ENCODE data around the gene PLCB1.

The PLCB1 gene

GRCh38 chr20:8645326-8645725 is 513.3 kb downstream of the PLCB1 start:
- no peak for DNase-seq (ENCODE audit: low read depth)
- no peak overlapping the region for H3K4me3 ChIP-seq (replicated peaks; ENCODE audit: low read depth, low read length)
- no peak for TF ChIP-seq CTCF (IDR thresholded peaks at IDR 0.05; ENCODE audit: low read length, missing control alignments)

GRCh38 chr20:8646033-8646441 is 514.0 kb downstream of the PLCB1 start:
- TF ChIP-seq CTCF (IDR thresholded peaks at IDR 0.05; ENCODE audit: low read length, missing control alignments): no peak
- peak; percentile 78 for DNase-seq (ENCODE audit: low read depth)
- no peak overlapping the region for H3K4me3 ChIP-seq (replicated peaks; ENCODE audit: low read depth, low read length)

- no peak for TF ChIP-seq CTCF (IDR thresholded peaks at IDR 0.05; ENCODE audit: low read length, missing control alignments)
- peak; percentile 63 for DNase-seq (ENCODE audit: low read depth)
- no peak overlapping the region for H3K4me3 ChIP-seq (replicated peaks; ENCODE audit: low read depth, low read length)
Observed at GRCh38 chr20:8646716-8647115, 514.6 kb downstream of the PLCB1 start.

GRCh38 chr20:8647961-8648441 is 515.9 kb downstream of the PLCB1 start:
- H3K4me3 ChIP-seq (replicated peaks; ENCODE audit: low read depth, low read length): no peak overlapping the region
- TF ChIP-seq CTCF (IDR thresholded peaks at IDR 0.05; ENCODE audit: low read length, missing control alignments): no peak
- peak; percentile 92 for DNase-seq (ENCODE audit: low read depth)

- DNase-seq (ENCODE audit: low read depth): no peak
- no peak overlapping the region for H3K4me3 ChIP-seq (replicated peaks; ENCODE audit: low read depth, low read length)
- no peak for TF ChIP-seq CTCF (IDR thresholded peaks at IDR 0.05; ENCODE audit: low read length, missing control alignments)
Observed at GRCh38 chr20:8648466-8648865, 516.4 kb downstream of the PLCB1 start.

- no peak overlapping the region for H3K4me3 ChIP-seq (replicated peaks; ENCODE audit: low read depth, low read length)
- TF ChIP-seq CTCF (IDR thresholded peaks at IDR 0.05; ENCODE audit: low read length, missing control alignments): no peak
- no peak for DNase-seq (ENCODE audit: low read depth)
Observed at GRCh38 chr20:8652396-8652795, 520.3 kb downstream of the PLCB1 start.

GRCh38 chr20:8654486-8654885 is 522.4 kb downstream of the PLCB1 start:
- no peak overlapping the region for H3K4me3 ChIP-seq (replicated peaks; ENCODE audit: low read depth, low read length)
- no peak for DNase-seq (ENCODE audit: low read depth)
- no peak for TF ChIP-seq CTCF (IDR thresholded peaks at IDR 0.05; ENCODE audit: low read length, missing control alignments)

Data from fibroblast of pulmonary artery (primary cell).